Measurements from ENCODE around the gene PGBD5.

PGBD5 gene

GRCh38 chr1:230341162-230341546, 85.0 kb downstream of the PGBD5 start:
- H3K4me3 ChIP-seq (ENCODE audit: low read depth, low read length), result no peak overlapping the region
- TF ChIP-seq CTCF (IDR thresholded peaks at IDR 0.05; ENCODE audit: low read depth, low read length), result no peak

- no peak for TF ChIP-seq CTCF (IDR thresholded peaks at IDR 0.05; ENCODE audit: low read depth, low read length)
- H3K4me3 ChIP-seq (ENCODE audit: low read depth, low read length), result no peak overlapping the region
Measured at GRCh38 chr1:230340526-230341161, 85.5 kb downstream of the PGBD5 start.

DNA sequence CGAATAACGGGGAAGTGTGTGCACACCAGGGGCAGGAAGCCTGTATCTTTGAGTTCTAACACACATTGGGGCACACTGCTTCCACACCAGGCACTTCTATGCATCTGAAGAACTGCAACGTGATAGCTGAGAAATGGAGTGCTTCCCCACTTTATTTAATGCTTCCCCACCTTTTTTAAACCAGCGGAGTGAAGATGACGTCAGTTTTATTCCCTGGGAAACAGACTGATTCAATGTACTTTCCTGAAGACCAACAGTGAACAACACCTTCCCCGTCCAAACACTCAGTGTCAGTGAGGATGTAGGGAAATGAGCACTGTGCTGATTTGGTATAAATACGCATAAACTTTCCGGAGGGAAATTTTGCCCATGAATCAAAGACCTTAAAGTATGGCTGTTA, 87.1 kb downstream of the PGBD5 start:
- no peak for TF ChIP-seq CTCF (IDR thresholded peaks at IDR 0.05; ENCODE audit: low read depth, low read length)
- H3K4me3 ChIP-seq (ENCODE audit: low read depth, low read length), result no peak overlapping the region

DNA sequence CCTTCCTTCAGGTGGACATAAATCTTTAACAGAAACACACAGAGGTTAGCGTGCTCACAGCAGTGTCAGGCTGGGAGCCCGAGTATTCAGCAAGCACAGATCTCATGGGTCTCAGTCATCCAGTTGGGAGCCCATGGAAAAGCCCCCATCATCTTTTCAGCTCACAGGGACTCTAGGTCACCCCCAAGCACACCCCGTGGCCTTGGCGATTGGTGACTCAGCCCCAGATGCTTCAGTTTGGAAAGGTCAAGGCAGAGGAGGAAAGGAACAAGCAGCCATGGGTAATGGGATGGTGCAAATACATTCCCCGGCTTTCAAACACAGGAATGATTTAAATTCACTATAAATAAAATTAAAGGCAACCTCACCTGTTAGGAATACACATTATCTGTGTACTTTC, 88.9 kb downstream of the PGBD5 start:
- no peak overlapping the region for H3K4me3 ChIP-seq (ENCODE audit: low read depth, low read length)
- no peak for TF ChIP-seq CTCF (IDR thresholded peaks at IDR 0.05; ENCODE audit: low read depth, low read length)

DNA sequence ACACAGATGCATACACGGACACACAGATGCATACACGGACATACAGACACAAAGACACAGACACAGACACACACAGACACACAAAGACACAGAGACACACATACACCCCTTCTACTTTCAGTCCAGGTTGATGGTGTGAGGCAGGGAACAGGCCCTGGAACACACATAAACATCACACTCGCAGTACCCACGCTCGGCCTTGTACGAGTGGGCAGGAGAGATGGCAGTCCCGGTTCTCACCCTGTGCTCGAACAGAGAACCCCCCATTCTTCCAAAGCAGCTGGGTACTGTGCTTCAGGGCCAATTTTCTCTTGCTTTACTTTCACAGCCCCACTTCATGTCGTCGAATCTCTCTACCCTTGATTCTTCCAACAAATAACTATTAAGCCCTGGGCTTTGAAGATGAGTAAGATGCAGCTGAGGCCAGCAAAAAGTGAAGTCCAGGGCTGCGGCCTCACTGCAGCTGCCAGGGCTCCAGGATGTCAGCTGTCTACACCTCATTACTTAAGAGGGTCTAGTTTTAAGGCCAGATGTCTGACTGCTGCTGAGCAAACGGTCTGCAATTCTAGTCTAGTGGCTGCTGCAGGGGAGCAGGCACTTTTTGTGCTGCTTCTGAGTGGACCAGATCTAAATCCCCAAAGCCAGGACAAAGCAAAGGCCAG, 90.1 kb downstream of the PGBD5 start:
- no peak for TF ChIP-seq CTCF (IDR thresholded peaks at IDR 0.05; ENCODE audit: low read depth, low read length)
- no peak overlapping the region for H3K4me3 ChIP-seq (ENCODE audit: low read depth, low read length)

DNA sequence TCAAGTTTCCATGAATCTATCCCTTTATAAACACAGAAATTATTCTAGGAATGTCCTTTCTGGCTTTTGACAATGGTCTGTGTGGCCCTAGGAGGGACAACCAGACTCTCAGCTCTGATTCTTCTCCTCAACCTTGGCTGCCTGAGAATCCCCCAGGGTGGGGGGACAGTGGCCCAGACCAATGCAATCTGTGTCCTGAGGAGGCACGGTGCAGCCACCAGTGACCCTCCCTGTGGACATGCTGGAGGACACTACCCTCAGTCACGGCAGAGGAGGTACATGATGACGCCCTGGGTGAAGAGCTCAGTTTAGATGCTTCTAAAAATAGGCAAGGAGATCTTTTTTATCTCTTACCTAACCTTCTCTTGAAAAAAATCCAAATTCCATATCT, 91.7 kb downstream of the PGBD5 start:
- no peak overlapping the region for H3K4me3 ChIP-seq (ENCODE audit: low read depth, low read length)
- no peak for TF ChIP-seq CTCF (IDR thresholded peaks at IDR 0.05; ENCODE audit: low read depth, low read length)

- no peak overlapping the region for H3K4me3 ChIP-seq (ENCODE audit: low read depth, low read length)
- TF ChIP-seq CTCF (IDR thresholded peaks at IDR 0.05; ENCODE audit: low read depth, low read length), result no peak
Measured at GRCh38 chr1:230333590-230334446, 92.3 kb downstream of the PGBD5 start.

Data from WI38 (cell line).